ENCODE data around the gene ASAP2. TPM values are rescaled to one million over a fixed set of nuclear protein-coding genes. Genes with fewer than 3 reads are reported as not detected.

Gene ASAP2
- total and polyA plus RNA-seq, 5 donors, result 9.2 to 19.7 (median 15.2) TPM

DNA sequence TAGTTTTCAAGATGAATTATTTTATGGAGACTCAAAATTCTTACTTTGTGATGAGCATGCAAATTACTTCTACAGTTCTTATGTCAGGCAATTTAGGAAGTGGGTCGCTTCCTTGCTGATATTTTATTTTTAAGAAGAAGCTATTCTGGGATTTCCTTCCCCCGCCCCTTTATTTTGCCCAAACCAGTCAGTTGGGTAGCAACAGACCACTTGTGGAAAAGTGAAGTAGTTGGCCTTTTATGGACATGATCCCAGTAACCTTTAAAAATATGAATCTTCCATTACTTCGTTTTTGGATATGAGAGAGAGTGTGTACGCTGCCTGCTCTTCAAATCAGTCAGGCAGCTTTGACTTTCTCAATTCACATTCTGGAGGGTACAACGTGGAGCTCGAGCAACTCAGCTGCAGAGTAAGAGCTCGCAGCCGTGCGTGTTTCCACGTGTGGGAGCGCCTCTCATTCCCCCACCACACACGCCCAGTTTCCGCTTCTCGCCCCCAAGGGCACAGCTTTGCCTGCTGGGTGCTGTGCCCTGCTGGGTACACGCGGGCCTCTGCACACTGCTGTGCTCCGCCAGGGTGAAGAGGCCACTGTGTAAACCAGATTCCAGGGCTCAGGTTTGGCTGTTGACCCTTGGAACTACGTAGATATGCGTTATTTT, 124.1 kb downstream of the ASAP2 start:
- Histone ChIP-seq H3K27me3 (ENCODE audit: control insufficient read depth, insufficient read depth) (no peaks in the 10 kb centered on the region), H3K9me3 (ENCODE audit: control insufficient read depth, low read length) (no peaks in the 10 kb centered on the region), H3K4me1 (ENCODE audit: control insufficient read depth, insufficient read depth, low read length) (peaks cover 6% of the 10 kb centered on the region), H3K4me3 (ENCODE audit: low read length) (no peak overlapping the region), H3K27ac (ENCODE audit: low read length) (peak overlapping the region; percentile 39)
- DNase-seq (peak in 2 of 3 donors; percentile 42 to 66), ATAC-seq (peak in 1 of 2 donors; percentile 22)
- 60% methylated on average over 19 of the region's 19 CpGs for WGBS
- intact Hi-C loops (cut with DNase I), result loop anchor here in 3 of 4 donors (5.0 kb wide), 1 partner anchor 188 kb away; no protein-coding TSS in a partner anchor

GRCh38 chr2:9331704-9332103, 125.1 kb downstream of the ASAP2 start:
- peaks cover 6% of the 10 kb centered on the region for H3K4me1 ChIP-seq (ENCODE audit: control insufficient read depth, insufficient read depth, low read length)
- no peak for ATAC-seq
- no peaks in the 10 kb centered on the region for H3K9me3 ChIP-seq (ENCODE audit: control insufficient read depth, low read length)
- intact Hi-C loops (cut with DNase I), result loop anchor here in 3 of 4 donors (2.0 to 5.0 kb wide), 2 partner anchors 125 to 189 kb away; partner anchors contain the start of gene ASAP2 (in 1 of the 3)
- WGBS, result 45% methylated on average over 7 of the region's 7 CpGs
- no peak overlapping the region for H3K27ac ChIP-seq (ENCODE audit: low read length)
- no peaks in the 10 kb centered on the region for H3K27me3 ChIP-seq (ENCODE audit: control insufficient read depth, insufficient read depth)
- DNase-seq, result no peak
- no peak overlapping the region for H3K4me3 ChIP-seq (ENCODE audit: low read length)

GRCh38 chr2:9332136-9332852, 125.7 kb downstream of the ASAP2 start:
- WGBS, result 87% methylated on average over 13 of the region's 13 CpGs
- Histone ChIP-seq H3K4me3 (ENCODE audit: low read length) (no peak overlapping the region), H3K27ac (ENCODE audit: low read length) (no peak overlapping the region), H3K27me3 (ENCODE audit: control insufficient read depth, insufficient read depth) (no peaks in the 10 kb centered on the region), H3K4me1 (ENCODE audit: control insufficient read depth, insufficient read depth, low read length) (peaks cover 6% of the 10 kb centered on the region), H3K9me3 (ENCODE audit: control insufficient read depth, low read length) (no peaks in the 10 kb centered on the region)
- intact Hi-C loops (cut with DNase I), result loop anchor here in 3 of 4 donors (2.0 to 5.0 kb wide), 2 partner anchors 125 to 190 kb away; partner anchors contain the start of gene ASAP2 (in 1 of the 3)
- ATAC-seq (no peak), DNase-seq (no peak)

- no peak for ATAC-seq
- 88% methylated on average over 6 of the region's 6 CpGs for WGBS
- peaks cover 8% of the 10 kb centered on the region for H3K4me1 ChIP-seq (ENCODE audit: control insufficient read depth, insufficient read depth, low read length)
- no peak overlapping the region for H3K4me3 ChIP-seq (ENCODE audit: low read length)
- H3K9me3 ChIP-seq (ENCODE audit: control insufficient read depth, low read length), result no peaks in the 10 kb centered on the region
- no peaks in the 10 kb centered on the region for H3K27me3 ChIP-seq (ENCODE audit: control insufficient read depth, insufficient read depth)
- H3K27ac ChIP-seq (ENCODE audit: low read length), result no peak overlapping the region
- intact Hi-C loops (cut with DNase I), result loop anchor here in 3 of 4 donors (2.0 to 5.0 kb wide), 2 partner anchors 126 to 191 kb away; partner anchors contain the start of gene ASAP2 (in 1 of the 3)
- DNase-seq, result no peak
These were observed 126.2 kb downstream of the ASAP2 start for GRCh38 chr2:9332853-9333245.

- ATAC-seq (peak; percentile 78), DNase-seq (peak in 2 of 3 donors; percentile 56 to 65)
- 42% methylated on average over 7 of the region's 7 CpGs for WGBS
- Histone ChIP-seq H3K9me3 (ENCODE audit: control insufficient read depth, low read length) (no peaks in the 10 kb centered on the region), H3K4me1 (ENCODE audit: control insufficient read depth, insufficient read depth, low read length) (peaks cover 8% of the 10 kb centered on the region), H3K4me3 (ENCODE audit: low read length) (no peak overlapping the region), H3K27me3 (ENCODE audit: control insufficient read depth, insufficient read depth) (no peaks in the 10 kb centered on the region), H3K27ac (ENCODE audit: low read length) (no peak overlapping the region)
- intact Hi-C loops (cut with DNase I), result loop anchor here in 3 of 4 donors (2.0 to 5.0 kb wide), 2 partner anchors 127 to 191 kb away; partner anchors contain the start of gene ASAP2 (in 1 of the 3)
These were observed 127.1 kb downstream of the ASAP2 start for GRCh38 chr2:9333591-9334171.

DNA sequence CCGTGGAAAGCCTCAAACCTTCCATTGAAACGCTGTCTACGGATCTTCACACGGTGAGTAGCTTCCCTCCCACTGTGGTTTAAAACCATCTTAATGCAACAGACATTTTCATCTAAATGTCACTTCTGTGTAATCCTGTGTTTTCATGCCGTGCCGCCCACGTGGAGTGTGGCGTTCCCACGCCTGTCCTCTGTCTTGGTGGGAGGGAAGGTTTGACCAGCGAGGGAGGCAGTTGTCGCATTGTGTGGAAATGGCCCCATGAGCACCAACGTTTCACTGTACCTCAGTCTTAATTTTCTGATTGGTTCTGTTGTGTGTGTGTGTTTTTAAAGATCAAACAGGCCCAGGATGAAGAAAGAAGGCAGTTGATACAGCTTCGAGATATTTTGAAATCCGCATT, 128.1 kb downstream of the ASAP2 start:
- DNase-seq, result no peak
- 87% methylated on average over 14 of the region's 14 CpGs for WGBS
- H3K4me3 ChIP-seq (ENCODE audit: low read length), result no peak overlapping the region
- no peaks in the 10 kb centered on the region for H3K27me3 ChIP-seq (ENCODE audit: control insufficient read depth, insufficient read depth)
- no peak for ATAC-seq
- H3K9me3 ChIP-seq (ENCODE audit: control insufficient read depth, low read length), result no peaks in the 10 kb centered on the region
- no peak overlapping the region for H3K27ac ChIP-seq (ENCODE audit: low read length)
- peaks cover 6% of the 10 kb centered on the region for H3K4me1 ChIP-seq (ENCODE audit: control insufficient read depth, insufficient read depth, low read length)
- intact Hi-C loops (cut with DNase I), result loop anchor here in 3 of 4 donors (5.0 kb wide), 1 partner anchor 192 kb away; no protein-coding TSS in a partner anchor

GRCh38 chr2:9335322-9335832, 128.8 kb downstream of the ASAP2 start:
- Histone ChIP-seq H3K4me1 (ENCODE audit: control insufficient read depth, insufficient read depth, low read length) (peaks cover 5% of the 10 kb centered on the region), H3K4me3 (ENCODE audit: low read length) (no peak overlapping the region), H3K27ac (ENCODE audit: low read length) (no peak overlapping the region), H3K27me3 (ENCODE audit: control insufficient read depth, insufficient read depth) (no peaks in the 10 kb centered on the region), H3K9me3 (ENCODE audit: control insufficient read depth, low read length) (no peaks in the 10 kb centered on the region)
- DNase-seq (no peak), ATAC-seq (no peak)
- 83% methylated on average over 6 of the region's 6 CpGs for WGBS
- intact Hi-C loops (cut with DNase I), result no loop called here

GRCh38 chr2:9336241-9336575, 129.6 kb downstream of the ASAP2 start:
- Histone ChIP-seq H3K27ac (ENCODE audit: low read length) (no peak overlapping the region), H3K4me1 (ENCODE audit: control insufficient read depth, insufficient read depth, low read length) (peaks cover 2% of the 10 kb centered on the region), H3K4me3 (ENCODE audit: low read length) (no peak overlapping the region), H3K27me3 (ENCODE audit: control insufficient read depth, insufficient read depth) (no peaks in the 10 kb centered on the region), H3K9me3 (ENCODE audit: control insufficient read depth, low read length) (no peaks in the 10 kb centered on the region)
- DNase-seq (no peak), ATAC-seq (peak in 1 of 2 donors; percentile 41)
- intact Hi-C loops (cut with DNase I), result no loop called here
- WGBS, result 74% methylated on average over 2 of the region's 2 CpGs

- Histone ChIP-seq H3K27me3 (ENCODE audit: control insufficient read depth, insufficient read depth) (no peaks in the 10 kb centered on the region), H3K4me1 (ENCODE audit: control insufficient read depth, insufficient read depth, low read length) (peaks cover 2% of the 10 kb centered on the region), H3K4me3 (ENCODE audit: low read length) (no peak overlapping the region), H3K9me3 (ENCODE audit: control insufficient read depth, low read length) (no peaks in the 10 kb centered on the region), H3K27ac (ENCODE audit: low read length) (no peak overlapping the region)
- intact Hi-C loops (cut with DNase I), result no loop called here
- peak in 1 of 3 donors; percentile 51 for DNase-seq
- ATAC-seq, result peak; percentile 22 to 57
- 70% methylated on average over 14 of the region's 14 CpGs for WGBS
These were observed 130.1 kb downstream of the ASAP2 start for GRCh38 chr2:9336576-9337314.

DNA sequence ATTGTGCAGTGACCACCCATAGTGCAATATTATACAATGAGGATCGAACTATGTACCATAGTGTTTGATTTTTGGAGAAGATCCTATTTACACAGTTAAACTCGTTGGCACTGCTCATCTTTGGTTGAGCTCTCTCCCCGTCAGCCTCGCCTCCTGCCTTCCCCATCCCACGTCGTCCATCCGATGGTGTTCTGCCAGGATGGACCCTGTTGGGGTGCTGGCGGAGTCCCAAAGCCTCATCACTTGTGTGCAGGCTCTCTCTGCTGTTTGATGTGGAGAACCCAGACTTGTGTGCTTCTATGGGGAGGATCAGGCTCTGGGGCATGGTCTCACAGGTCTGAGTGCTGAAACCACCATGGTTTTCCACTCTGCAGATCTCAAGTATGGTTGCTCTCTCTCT, 131.3 kb downstream of the ASAP2 start:
- Histone ChIP-seq H3K27ac (ENCODE audit: low read length) (no peak overlapping the region), H3K27me3 (ENCODE audit: control insufficient read depth, insufficient read depth) (no peaks in the 10 kb centered on the region), H3K4me1 (ENCODE audit: control insufficient read depth, insufficient read depth, low read length) (peaks cover 2% of the 10 kb centered on the region), H3K9me3 (ENCODE audit: control insufficient read depth, low read length) (no peaks in the 10 kb centered on the region), H3K4me3 (ENCODE audit: low read length) (no peak overlapping the region)
- ATAC-seq (no peak), DNase-seq (no peak)
- 96% methylated on average over 8 of the region's 8 CpGs for whole genome bisulfite sequencing
- intact Hi-C loops (cut with DNase I), result no loop called here
